Natural killer cell (primary cell): ENCODE measurements around the gene INSC. TPM values are rescaled to one million over a fixed set of nuclear protein-coding genes. Genes with fewer than 3 reads are reported as not detected.

Experiments
- ATAC-seq, 3 donors: fragments of 150-1000 bp in 2 of 3; fragments of 200-7000 bp in 1 of 3; cut with Tn5 transposase; 1 replicate in 1 of 3; 2 replicates in 2 of 3; pipeline ENCODE4 v1.10.0; 2021; ENCODE audit warnings: mild to moderate bottlenecking in 2 of 3, moderate library complexity in 2 of 3
- DNase-seq, 2 donors: peaks; one replicate each; pipeline versions ENCODE4 v3.0.0 to v3.0.0-alpha.2; 2013 to 2021; ENCODE audit warnings: mixed read lengths in 1 of 2
- H3K27ac ChIP-seq: one replicate; pipeline ENCODE4 v1.5.1; 2013; ENCODE audit warnings: mild to moderate bottlenecking, low read length
- H3K27me3 ChIP-seq: one replicate; pipeline ENCODE4 v1.6.1; 2013; ENCODE audit warnings: low read length; ENCODE audit not compliant: control insufficient read depth, insufficient read depth
- H3K36me3 ChIP-seq: one replicate; pipeline ENCODE4 v1.6.1; 2013; ENCODE audit warnings: low read length; ENCODE audit not compliant: control insufficient read depth, insufficient read depth
- H3K4me1 ChIP-seq: one replicate; pipeline ENCODE4 v1.6.1; 2013; ENCODE audit warnings: low read length; ENCODE audit not compliant: control insufficient read depth, insufficient read depth
- H3K4me3 ChIP-seq: one replicate; pipeline ENCODE4 v1.5.1; 2013; ENCODE audit warnings: low read length
- H3K9me3 ChIP-seq: one replicate; pipeline ENCODE4 v1.6.1; 2013; ENCODE audit warnings: low read length; ENCODE audit not compliant: control insufficient read depth, insufficient read depth
- H3K27ac Mint-ChIP-seq, 2 donors: one replicate each; pipeline ENCODE4 v1.8.0; 2022; ENCODE audit warnings: mild to moderate bottlenecking in 2 of 2, mixed read lengths in 2 of 2, moderate library complexity in 1 of 2
- H3K27me3 Mint-ChIP-seq, 2 donors: one replicate each; pipeline ENCODE4 v1.8.0; 2022; ENCODE audit warnings: low read depth in 2 of 2, mixed read lengths in 2 of 2
- H3K36me3 Mint-ChIP-seq: one replicate; pipeline ENCODE4 v1.8.0; 2022; ENCODE audit warnings: mixed read lengths
- H3K4me1 Mint-ChIP-seq, 2 donors: one replicate each; pipeline ENCODE4 v1.8.0; 2022; ENCODE audit warnings: mixed read lengths in 2 of 2
- H3K4me3 Mint-ChIP-seq: one replicate; pipeline ENCODE4 v1.8.0; 2022; ENCODE audit warnings: mild to moderate bottlenecking, moderate library complexity, mixed read lengths
- H3K9me3 Mint-ChIP-seq, 2 donors: one replicate each; pipeline ENCODE4 v1.8.0; 2022; ENCODE audit warnings: mixed read lengths in 2 of 2
- WGBS: methylation state at CpG from one replicate; pipeline ENCODE4 v1.1.7; 2013; ENCODE audit warnings: missing lambda C conversion rate; ENCODE audit not compliant: insufficient coverage; 5-methylcytosine and 5-hydroxymethylcytosine counted together
- intact Hi-C: fragments of 100-400 bp; cut with micrococcal nuclease; formaldehyde crosslinking; loops from one replicate; pipeline ENCODE4 v1.14.2; 2022
- total RNA-seq, 4 donors: library from RNA; stranded (reverse); fragments of 120-200 nt in 1 of 4; gene quantifications; one replicate each; pipeline versions ENCODE4 v1.2.3 to v1.2.4, GENCODE V29; 2013 to 2022
- TF ChIP-seq, protein P1 (sequence below): fragments of 200-600 bp; IDR thresholded peaks from one replicate; pipeline ENCODE4 v1.8.0; 2022; ENCODE audit warnings: antibody characterized with exemption

INSC gene
- total RNA-seq, 3 donors from 2014 or later (not counting 1 experiment from before 2014, with no cell fraction given) = 0.16 to 0.27 TPM; not detected in 1

DNA sequence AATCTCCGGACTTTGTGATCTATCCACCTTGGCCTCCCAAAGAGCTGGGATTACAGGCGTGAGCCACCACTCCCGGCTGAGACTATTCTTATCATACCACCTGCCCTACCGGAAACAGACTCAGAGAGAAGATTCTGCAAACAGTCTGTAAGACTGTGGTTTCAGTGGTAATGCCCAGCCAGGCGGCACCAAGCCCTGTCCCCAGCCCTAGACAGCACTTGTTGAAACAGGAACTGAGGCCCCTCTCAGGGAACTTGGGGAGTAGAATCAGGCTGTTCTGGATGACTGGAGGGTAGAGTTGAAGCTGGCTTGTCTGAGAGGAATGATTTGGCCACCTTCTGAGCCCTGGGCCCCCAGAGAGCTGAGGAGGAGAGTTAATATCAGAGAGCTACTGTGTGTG lies 1.3 kb upstream of the INSC start:
- no peaks in the 10 kb centered on the region for H3K36me3 Mint-ChIP-seq
- H3K27ac Mint-ChIP-seq = peak overlapping the region in 1 of 2 donors; percentile 11
- peaks cover 21 to 25% of the 10 kb centered on the region in 2 donors for H3K27me3 Mint-ChIP-seq
- intact Hi-C loops = no loop called here
- DNase-seq (peak in 1 of 2 donors; percentile 7), ATAC-seq (peak; percentile 49 to 79 (median 73))
- H3K9me3 ChIP-seq = no peaks in the 10 kb centered on the region
- no peaks in the 10 kb centered on the region for H3K9me3 Mint-ChIP-seq
- H3K27me3 ChIP-seq = peaks cover 8% of the 10 kb centered on the region
- 6% methylated on average over 5 of the region's 5 CpGs for WGBS
- peaks cover 33% of the 10 kb centered on the region for H3K4me1 ChIP-seq
- H3K4me3 ChIP-seq = no peak overlapping the region
- H3K4me1 Mint-ChIP-seq = peaks cover 21 to 23% of the 10 kb centered on the region in 2 donors
- no peak overlapping the region for H3K27ac ChIP-seq
- H3K4me3 Mint-ChIP-seq = peak overlapping the region; percentile 70
- H3K36me3 ChIP-seq = no peaks in the 10 kb centered on the region
- TF ChIP-seq, protein P1, sequence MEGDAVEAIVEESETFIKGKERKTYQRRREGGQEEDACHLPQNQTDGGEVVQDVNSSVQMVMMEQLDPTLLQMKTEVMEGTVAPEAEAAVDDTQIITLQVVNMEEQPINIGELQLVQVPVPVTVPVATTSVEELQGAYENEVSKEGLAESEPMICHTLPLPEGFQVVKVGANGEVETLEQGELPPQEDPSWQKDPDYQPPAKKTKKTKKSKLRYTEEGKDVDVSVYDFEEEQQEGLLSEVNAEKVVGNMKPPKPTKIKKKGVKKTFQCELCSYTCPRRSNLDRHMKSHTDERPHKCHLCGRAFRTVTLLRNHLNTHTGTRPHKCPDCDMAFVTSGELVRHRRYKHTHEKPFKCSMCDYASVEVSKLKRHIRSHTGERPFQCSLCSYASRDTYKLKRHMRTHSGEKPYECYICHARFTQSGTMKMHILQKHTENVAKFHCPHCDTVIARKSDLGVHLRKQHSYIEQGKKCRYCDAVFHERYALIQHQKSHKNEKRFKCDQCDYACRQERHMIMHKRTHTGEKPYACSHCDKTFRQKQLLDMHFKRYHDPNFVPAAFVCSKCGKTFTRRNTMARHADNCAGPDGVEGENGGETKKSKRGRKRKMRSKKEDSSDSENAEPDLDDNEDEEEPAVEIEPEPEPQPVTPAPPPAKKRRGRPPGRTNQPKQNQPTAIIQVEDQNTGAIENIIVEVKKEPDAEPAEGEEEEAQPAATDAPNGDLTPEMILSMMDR = no peak

DNA sequence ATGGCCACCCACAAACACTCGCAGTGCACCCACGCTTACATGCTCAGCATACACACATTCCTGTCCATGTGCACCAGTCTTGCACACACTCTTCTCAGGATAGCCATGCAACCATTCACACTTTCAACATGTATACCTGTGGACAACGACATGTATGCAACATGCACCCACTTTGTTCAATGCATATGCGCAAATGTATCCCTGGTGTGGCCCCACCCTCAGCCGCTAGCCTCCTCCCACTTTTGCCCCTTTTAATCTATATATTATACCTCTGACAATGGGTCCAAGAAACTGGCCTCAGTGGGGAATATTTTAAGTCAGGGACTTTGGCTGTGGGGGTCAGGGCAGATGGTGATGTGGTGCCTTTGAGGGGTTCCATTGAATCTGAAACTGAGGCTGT lies 963 bp downstream of the INSC start:
- no peak overlapping the region for H3K27ac ChIP-seq
- H3K36me3 ChIP-seq = no peaks in the 10 kb centered on the region
- intact Hi-C loops = no loop called here
- no peak for DNase-seq
- Mint-ChIP-seq H3K9me3 (no peaks in the 10 kb centered on the region), H3K4me3 (no peak overlapping the region), H3K36me3 (no peaks in the 10 kb centered on the region), H3K27me3 (peaks cover 23 to 25% of the 10 kb centered on the region in 2 donors), H3K4me1 (peaks cover 21 to 33% of the 10 kb centered on the region in 2 donors), H3K27ac (no peak overlapping the region)
- peaks cover 50% of the 10 kb centered on the region for H3K4me1 ChIP-seq
- peaks cover 8% of the 10 kb centered on the region for H3K27me3 ChIP-seq
- TF ChIP-seq, protein P1 = no peak
- no peaks in the 10 kb centered on the region for H3K9me3 ChIP-seq
- no peak overlapping the region for H3K4me3 ChIP-seq
- no peak for ATAC-seq
- 94% methylated on average over 5 of the region's 5 CpGs for WGBS

DNA sequence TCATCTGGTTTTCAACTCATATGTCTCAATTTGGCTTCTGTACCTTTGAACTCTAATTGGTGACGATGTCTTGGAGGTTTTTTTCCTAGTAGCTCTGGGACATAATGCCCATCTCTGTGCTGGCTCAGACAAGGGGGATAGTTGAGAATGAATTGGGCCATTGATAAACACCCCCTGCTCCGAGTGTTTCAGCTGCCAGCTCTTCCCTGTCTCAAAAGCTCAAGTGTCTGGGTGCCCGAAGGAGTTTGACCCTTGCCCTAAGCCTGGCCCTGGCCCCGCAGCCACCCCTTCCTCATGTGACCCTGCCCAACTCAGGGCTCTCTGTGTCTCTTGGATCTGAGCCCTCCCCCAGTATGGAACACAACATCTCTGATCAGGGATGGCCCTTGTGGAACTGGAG lies 3.0 kb downstream of the INSC start:
- no peaks in the 10 kb centered on the region for H3K36me3 Mint-ChIP-seq
- Histone ChIP-seq H3K27ac (no peak overlapping the region), H3K4me1 (peaks cover 50% of the 10 kb centered on the region), H3K27me3 (peaks cover 8% of the 10 kb centered on the region), H3K9me3 (no peaks in the 10 kb centered on the region), H3K36me3 (no peaks in the 10 kb centered on the region), H3K4me3 (no peak overlapping the region)
- intact Hi-C loops = no loop called here
- WGBS = 89% methylated on average over 4 of the region's 4 CpGs
- H3K4me1 Mint-ChIP-seq = peaks cover 21 to 33% of the 10 kb centered on the region in 2 donors
- H3K4me3 Mint-ChIP-seq = no peak overlapping the region
- ATAC-seq (no peak), DNase-seq (no peak)
- TF ChIP-seq, protein P1 = no peak
- H3K27me3 Mint-ChIP-seq = peaks cover 29% of the 10 kb centered on the region in 2 donors
- no peak overlapping the region for H3K27ac Mint-ChIP-seq
- no peaks in the 10 kb centered on the region for H3K9me3 Mint-ChIP-seq

DNA sequence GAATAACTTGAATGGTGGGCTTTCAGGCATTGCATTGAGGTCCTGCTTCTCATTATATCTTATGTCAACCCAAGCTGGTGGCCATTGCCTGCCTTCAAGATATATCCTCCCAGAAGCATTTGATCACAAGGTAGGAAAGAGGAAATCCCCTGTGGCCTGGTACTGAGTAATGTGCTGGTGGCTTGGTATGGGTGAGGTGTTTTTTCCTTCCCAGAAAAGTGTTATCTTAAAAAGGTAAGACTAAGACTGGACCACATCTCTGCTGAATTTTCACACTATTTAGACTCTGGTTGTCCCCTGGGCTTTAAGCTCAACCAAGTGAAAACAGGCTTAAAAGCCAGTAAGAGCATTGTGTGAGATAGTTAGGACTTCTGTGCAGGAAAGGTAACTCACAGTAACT lies 3.7 kb downstream of the INSC start:
- no peaks in the 10 kb centered on the region for H3K36me3 Mint-ChIP-seq
- H3K4me3 ChIP-seq = no peak overlapping the region
- H3K36me3 ChIP-seq = no peaks in the 10 kb centered on the region
- H3K27ac Mint-ChIP-seq = no peak overlapping the region
- TF ChIP-seq, protein P1 = no peak
- no peaks in the 10 kb centered on the region for H3K9me3 ChIP-seq
- no peaks in the 10 kb centered on the region for H3K9me3 Mint-ChIP-seq
- H3K4me3 Mint-ChIP-seq = no peak overlapping the region
- peaks cover 45% of the 10 kb centered on the region for H3K4me1 ChIP-seq
- peaks cover 8% of the 10 kb centered on the region for H3K27me3 ChIP-seq
- H3K27me3 Mint-ChIP-seq = peaks cover 33 to 34% of the 10 kb centered on the region in 2 donors
- H3K27ac ChIP-seq = no peak overlapping the region
- H3K4me1 Mint-ChIP-seq = peaks cover 16 to 28% of the 10 kb centered on the region in 2 donors
- intact Hi-C loops = no loop called here
- DNase-seq (no peak), ATAC-seq (peak in 2 of 3 donors; percentile 47 to 72)
